Right atrium auricular region (tissue), 2 donors: ENCODE measurements around the gene AACS. TPM values are rescaled to one million over a fixed set of nuclear protein-coding genes. Genes with fewer than 3 reads are reported as not detected.
"Not testable (repeated sequence)": the region's sequence is repeated elsewhere in the genome, so short reads cannot be mapped to it uniquely, and the experiment has no call there.

Source experiments
- DNase-seq: peaks from one replicate; pipeline ENCODE4 v3.0.0-alpha.2; 2019; ENCODE audit warnings: low spot score
- H3K27ac ChIP-seq, 2 donors: fragments of 200-600 bp; sonication (generic); 1 replicate in 1 of 2; 2 replicates in 1 of 2; pipeline ENCODE4 v1.5.1; 2016 to 2019
- H3K27me3 ChIP-seq, 2 donors: fragments of 200-600 bp; sonication (generic); one replicate each; pipeline versions ENCODE4 v1.5.1 to v1.6.0; 2017 to 2019
- H3K36me3 ChIP-seq: fragments of 200-600 bp; sonication (generic); one replicate; pipeline ENCODE4 v1.5.1; 2016
- H3K4me1 ChIP-seq, 2 donors: fragments of 200-600 bp; sonication (generic); one replicate each; pipeline versions ENCODE4 v1.5.1 to v1.6.0; 2017 to 2019
- H3K4me3 ChIP-seq, 2 donors: fragments of 200-600 bp; sonication (generic); 1 replicate in 1 of 2; 2 replicates in 1 of 2; pipeline ENCODE4 v1.5.1; 2017 to 2019; ENCODE audit warnings: mild to moderate bottlenecking in 1 of 2, moderate library complexity in 1 of 2
- H3K9me3 ChIP-seq, 2 donors: fragments of 200-600 bp; sonication (generic); one replicate each; pipeline ENCODE4 v1.5.1; 2019
- total RNA-seq, 2 donors: library from RNA; depleted of rRNA; stranded (reverse); fragments of >200 nt; gene quantifications; one replicate each; pipeline ENCODE4 v1.1.0, GENCODE V29; 2016
- TF ChIP-seq, protein P1 (sequence below), 2 donors: fragments of 200-600 bp; sonication (generic); IDR thresholded peaks; one replicate each; pipeline ENCODE4 v1.5.1; 2019; ENCODE audit warnings: antibody characterized with exemption in 2 of 2

The AACS gene
- total RNA-seq, 2 donors from 2014 or later, result 7.4 to 11.7 TPM

GRCh38 chr12:125029761-125030358 lies 35.4 kb upstream of the AACS start:
- DNase-seq, result no peak
- Histone ChIP-seq H3K4me1 (no peaks in the 10 kb centered on the region), H3K27ac (no peak overlapping the region), H3K36me3 (peaks cover 4% of the 10 kb centered on the region), H3K9me3 (no peaks in the 10 kb centered on the region), H3K27me3 (no peaks in the 10 kb centered on the region), H3K4me3 (no peak overlapping the region)
- TF ChIP-seq, protein P1, sequence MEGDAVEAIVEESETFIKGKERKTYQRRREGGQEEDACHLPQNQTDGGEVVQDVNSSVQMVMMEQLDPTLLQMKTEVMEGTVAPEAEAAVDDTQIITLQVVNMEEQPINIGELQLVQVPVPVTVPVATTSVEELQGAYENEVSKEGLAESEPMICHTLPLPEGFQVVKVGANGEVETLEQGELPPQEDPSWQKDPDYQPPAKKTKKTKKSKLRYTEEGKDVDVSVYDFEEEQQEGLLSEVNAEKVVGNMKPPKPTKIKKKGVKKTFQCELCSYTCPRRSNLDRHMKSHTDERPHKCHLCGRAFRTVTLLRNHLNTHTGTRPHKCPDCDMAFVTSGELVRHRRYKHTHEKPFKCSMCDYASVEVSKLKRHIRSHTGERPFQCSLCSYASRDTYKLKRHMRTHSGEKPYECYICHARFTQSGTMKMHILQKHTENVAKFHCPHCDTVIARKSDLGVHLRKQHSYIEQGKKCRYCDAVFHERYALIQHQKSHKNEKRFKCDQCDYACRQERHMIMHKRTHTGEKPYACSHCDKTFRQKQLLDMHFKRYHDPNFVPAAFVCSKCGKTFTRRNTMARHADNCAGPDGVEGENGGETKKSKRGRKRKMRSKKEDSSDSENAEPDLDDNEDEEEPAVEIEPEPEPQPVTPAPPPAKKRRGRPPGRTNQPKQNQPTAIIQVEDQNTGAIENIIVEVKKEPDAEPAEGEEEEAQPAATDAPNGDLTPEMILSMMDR (IDR thresholded peaks at IDR 0.05), result no peak

DNA sequence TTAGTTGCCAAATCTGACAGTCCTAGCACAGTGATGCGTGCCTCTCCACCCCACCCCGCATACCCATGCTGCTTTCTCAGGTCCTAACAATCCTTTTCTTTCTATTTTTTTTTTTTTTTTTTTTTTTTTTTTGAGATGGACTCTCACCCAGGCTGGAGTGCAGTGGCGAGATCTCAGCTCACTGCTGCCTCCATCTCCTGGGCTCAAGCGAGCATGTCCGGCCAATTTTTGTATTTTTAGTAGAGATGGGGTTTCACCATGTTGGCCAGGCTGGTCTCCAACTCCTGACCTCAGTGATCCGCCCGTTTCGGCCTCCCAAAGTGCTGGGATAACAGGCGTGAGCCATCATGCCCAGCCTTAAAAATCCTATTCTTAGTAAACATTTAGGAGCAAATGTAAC lies 33.8 kb upstream of the AACS start:
- H3K27ac ChIP-seq, H3K9me3 ChIP-seq, H3K4me1 ChIP-seq: not testable (repeated sequence)

DNA sequence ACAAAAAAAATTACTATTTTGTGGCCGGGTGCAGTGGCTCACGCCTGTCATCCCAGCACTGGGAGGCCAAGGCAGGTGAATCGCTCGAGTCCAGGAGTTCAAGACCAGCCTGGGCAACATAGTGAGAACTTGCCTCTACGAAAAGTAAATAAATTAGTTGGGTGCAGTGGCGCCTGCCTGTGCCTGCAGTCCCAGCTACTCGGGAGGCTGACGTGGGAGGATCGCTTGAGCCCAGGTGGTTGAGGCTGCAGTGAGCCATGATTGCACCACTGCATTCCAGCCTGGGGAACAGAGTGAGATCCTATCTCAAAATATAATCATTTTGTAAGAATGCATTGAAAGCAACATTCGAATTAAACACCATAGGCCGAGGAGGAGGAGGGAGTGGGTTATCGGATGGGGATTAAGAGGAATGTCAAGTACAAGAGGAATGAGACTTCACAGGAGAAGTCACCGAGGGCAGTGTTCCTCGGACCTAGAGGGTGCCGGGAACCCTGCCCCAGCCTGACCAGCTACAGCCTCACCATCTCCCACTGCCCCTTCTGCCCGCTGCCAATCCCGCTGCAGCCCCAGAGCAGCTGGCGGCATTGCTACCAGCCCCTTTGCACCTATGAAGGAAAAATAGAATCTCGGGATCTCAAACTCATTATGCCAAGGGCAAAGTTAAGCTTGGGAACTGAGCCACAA lies 32.6 kb upstream of the AACS start:
- TF ChIP-seq, protein P1 (IDR thresholded peaks at IDR 0.05), result no peak
- Histone ChIP-seq H3K36me3 (no peaks in the 10 kb centered on the region), H3K27ac (no peak overlapping the region), H3K9me3 (no peaks in the 10 kb centered on the region), H3K4me1 (no peaks in the 10 kb centered on the region), H3K27me3 (no peaks in the 10 kb centered on the region), H3K4me3 (no peak overlapping the region)
- DNase-seq, result no peak

More for the DNA sequence above, 33.8 kb upstream of the AACS start:
- H3K27me3 ChIP-seq, H3K4me3 ChIP-seq, DNase-seq, H3K36me3 ChIP-seq: not testable (repeated sequence)

- Histone ChIP-seq H3K4me1 (no peaks in the 10 kb centered on the region), H3K27ac (no peak overlapping the region), H3K36me3 (no peaks in the 10 kb centered on the region), H3K4me3 (no peak overlapping the region), H3K27me3 (no peaks in the 10 kb centered on the region), H3K9me3 (no peaks in the 10 kb centered on the region)
- no peak for DNase-seq
- TF ChIP-seq, protein P1 (IDR thresholded peaks at IDR 0.05), result no peak
Observed at GRCh38 chr12:125033288-125033687, 31.9 kb upstream of the AACS start.

GRCh38 chr12:125038976-125039625 lies 26.1 kb upstream of the AACS start:
- H3K4me3 ChIP-seq, result no peak overlapping the region
- H3K36me3 ChIP-seq, result no peaks in the 10 kb centered on the region
- no peaks in the 10 kb centered on the region for H3K4me1 ChIP-seq
- no peak overlapping the region for H3K27ac ChIP-seq
- DNase-seq, result no peak
- TF ChIP-seq, protein P1 (IDR thresholded peaks at IDR 0.05), result no peak
- H3K27me3 ChIP-seq, result no peaks in the 10 kb centered on the region
- no peaks in the 10 kb centered on the region for H3K9me3 ChIP-seq

DNA sequence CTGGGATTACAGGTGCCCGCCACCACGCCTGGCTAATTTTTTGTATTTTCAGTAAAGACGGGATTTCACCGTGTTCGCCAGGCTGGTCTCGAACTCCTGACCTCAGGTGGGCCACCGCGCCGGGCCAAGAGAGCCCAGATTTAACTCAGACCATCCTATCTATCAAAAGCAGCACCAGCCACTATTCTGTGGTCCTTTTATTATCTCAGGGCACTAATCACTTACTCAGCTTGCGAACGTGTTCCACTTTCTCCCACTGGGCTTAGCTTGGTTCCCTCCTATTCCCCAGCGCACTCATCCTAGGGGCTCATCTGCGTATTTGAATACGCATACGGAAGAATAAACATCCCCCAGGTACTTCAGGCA lies 16.2 kb upstream of the AACS start:
- no peaks in the 10 kb centered on the region for H3K9me3 ChIP-seq
- DNase-seq, result no peak
- peak overlapping the region; percentile 51 to 60 for H3K4me3 ChIP-seq
- TF ChIP-seq, protein P1 (IDR thresholded peaks at IDR 0.05), result no peak
- H3K4me1 ChIP-seq, result peaks cover 0 to 10% of the 10 kb centered on the region in 2 donors
- no peaks in the 10 kb centered on the region for H3K27me3 ChIP-seq
- peak overlapping the region; percentile 66 to 70 for H3K27ac ChIP-seq
- no peaks in the 10 kb centered on the region for H3K36me3 ChIP-seq
